ENCODE results near the gene CCDC134. TPM values are rescaled to one million over a fixed set of nuclear protein-coding genes. Genes with fewer than 3 reads are reported as not detected.

Gene CCDC134
- polyA plus RNA-seq, 1 experiment: 6.0 TPM

- no peaks in the 10 kb centered on the region for H3K36me3 ChIP-seq (ENCODE audit: control insufficient read depth, insufficient read depth, low read length)
- H3K27me3 ChIP-seq (ENCODE audit: control insufficient read depth, insufficient read depth, low read length): no peaks in the 10 kb centered on the region
- no peak overlapping the region for H3K4me3 ChIP-seq (ENCODE audit: low read depth, low read length)
- TF ChIP-seq CTCF (IDR thresholded peaks at IDR 0.05; ENCODE audit: insufficient read depth, low read depth, low read length): peak; percentile 28
- POLR2A ChIA-PET: no interaction called here
- CTCF ChIA-PET: interaction anchor here (0.6 to 2.0 kb wide), 12 partner anchors 12 to 125 kb away, joined by 3 to 13 read pairs (median 4); partner anchors contain the start of gene CENPM
- no peak for DNase-seq (ENCODE audit: low read depth)
These were observed 22.0 kb downstream of the CCDC134 start for GRCh38 chr22:41822317-41823057.

- no peaks in the 10 kb centered on the region for H3K36me3 ChIP-seq (ENCODE audit: control insufficient read depth, insufficient read depth, low read length)
- H3K27me3 ChIP-seq (ENCODE audit: control insufficient read depth, insufficient read depth, low read length): no peaks in the 10 kb centered on the region
- ChIA-PET CTCF (interaction anchor here (0.8 kb wide), 1 partner anchor 117 kb away, joined by 3 read pairs; no protein-coding TSS in a partner anchor), POLR2A (no interaction called here)
- no peak for TF ChIP-seq CTCF (IDR thresholded peaks at IDR 0.05; ENCODE audit: insufficient read depth, low read depth, low read length)
- DNase-seq (ENCODE audit: low read depth): no peak
- H3K4me3 ChIP-seq (ENCODE audit: low read depth, low read length): no peak overlapping the region
These were observed 23.3 kb downstream of the CCDC134 start for GRCh38 chr22:41823797-41824196.

DNA sequence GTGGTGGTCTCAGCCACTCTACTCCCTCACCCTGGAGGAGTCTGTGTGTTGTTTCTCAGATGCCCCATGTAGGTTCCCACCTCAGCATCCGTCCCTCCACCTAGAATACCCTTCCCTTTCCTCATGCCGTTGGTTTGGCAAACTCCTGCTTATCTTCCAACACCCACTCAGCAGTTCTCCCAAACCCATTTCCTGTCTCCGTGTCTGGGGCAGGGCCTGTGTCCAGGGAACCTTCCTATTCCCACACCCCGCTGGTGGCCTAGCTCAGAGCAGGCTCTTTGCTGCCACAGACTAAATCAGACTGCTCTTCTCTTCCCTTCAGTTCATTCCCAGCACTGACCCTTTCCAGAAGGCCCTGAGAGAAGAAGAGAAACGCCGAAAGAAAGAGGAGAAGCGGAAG, 24.9 kb downstream of the CCDC134 start:
- H3K4me3 ChIP-seq (ENCODE audit: low read depth, low read length): no peak overlapping the region
- no peaks in the 10 kb centered on the region for H3K36me3 ChIP-seq (ENCODE audit: control insufficient read depth, insufficient read depth, low read length)
- H3K27me3 ChIP-seq (ENCODE audit: control insufficient read depth, insufficient read depth, low read length): no peaks in the 10 kb centered on the region
- no peak for TF ChIP-seq CTCF (IDR thresholded peaks at IDR 0.05; ENCODE audit: insufficient read depth, low read depth, low read length)
- ChIA-PET CTCF (interaction anchor here (1.3 to 3.9 kb wide), 4 partner anchors 10 to 128 kb away, joined by 5 to 25 read pairs (median 8); no protein-coding TSS in a partner anchor), POLR2A (no interaction called here)
- no peak for DNase-seq (ENCODE audit: low read depth)

DNA sequence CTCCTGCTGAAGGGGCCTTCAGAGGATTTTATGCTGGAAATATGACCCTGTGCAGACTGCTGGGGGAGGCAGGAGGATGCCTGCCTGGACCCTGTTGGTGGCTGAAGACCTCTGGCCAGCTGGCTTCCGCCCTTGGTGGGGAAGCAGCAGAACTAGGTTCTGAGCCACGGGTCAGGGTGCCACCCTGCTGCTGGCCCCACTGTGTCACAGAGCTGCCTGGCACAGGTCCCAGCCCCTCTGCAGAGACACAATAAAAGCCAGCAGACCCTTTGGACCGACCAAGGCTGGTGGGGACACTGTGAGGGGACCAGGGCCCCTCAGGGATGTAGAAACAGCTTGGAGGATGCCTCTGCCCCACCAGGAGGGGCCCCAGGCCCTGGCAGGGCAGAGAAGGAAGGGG, 25.5 kb downstream of the CCDC134 start:
- Histone ChIP-seq H3K36me3 (ENCODE audit: control insufficient read depth, insufficient read depth, low read length) (no peaks in the 10 kb centered on the region), H3K27me3 (ENCODE audit: control insufficient read depth, insufficient read depth, low read length) (no peaks in the 10 kb centered on the region), H3K4me3 (ENCODE audit: low read depth, low read length) (no peak overlapping the region)
- ChIA-PET POLR2A (no interaction called here), CTCF (interaction anchor here (1.3 to 3.9 kb wide), 4 partner anchors 11 to 129 kb away, joined by 5 to 25 read pairs (median 8); no protein-coding TSS in a partner anchor)
- DNase-seq (ENCODE audit: low read depth): no peak
- TF ChIP-seq CTCF (IDR thresholded peaks at IDR 0.05; ENCODE audit: insufficient read depth, low read depth, low read length): no peak

DNA sequence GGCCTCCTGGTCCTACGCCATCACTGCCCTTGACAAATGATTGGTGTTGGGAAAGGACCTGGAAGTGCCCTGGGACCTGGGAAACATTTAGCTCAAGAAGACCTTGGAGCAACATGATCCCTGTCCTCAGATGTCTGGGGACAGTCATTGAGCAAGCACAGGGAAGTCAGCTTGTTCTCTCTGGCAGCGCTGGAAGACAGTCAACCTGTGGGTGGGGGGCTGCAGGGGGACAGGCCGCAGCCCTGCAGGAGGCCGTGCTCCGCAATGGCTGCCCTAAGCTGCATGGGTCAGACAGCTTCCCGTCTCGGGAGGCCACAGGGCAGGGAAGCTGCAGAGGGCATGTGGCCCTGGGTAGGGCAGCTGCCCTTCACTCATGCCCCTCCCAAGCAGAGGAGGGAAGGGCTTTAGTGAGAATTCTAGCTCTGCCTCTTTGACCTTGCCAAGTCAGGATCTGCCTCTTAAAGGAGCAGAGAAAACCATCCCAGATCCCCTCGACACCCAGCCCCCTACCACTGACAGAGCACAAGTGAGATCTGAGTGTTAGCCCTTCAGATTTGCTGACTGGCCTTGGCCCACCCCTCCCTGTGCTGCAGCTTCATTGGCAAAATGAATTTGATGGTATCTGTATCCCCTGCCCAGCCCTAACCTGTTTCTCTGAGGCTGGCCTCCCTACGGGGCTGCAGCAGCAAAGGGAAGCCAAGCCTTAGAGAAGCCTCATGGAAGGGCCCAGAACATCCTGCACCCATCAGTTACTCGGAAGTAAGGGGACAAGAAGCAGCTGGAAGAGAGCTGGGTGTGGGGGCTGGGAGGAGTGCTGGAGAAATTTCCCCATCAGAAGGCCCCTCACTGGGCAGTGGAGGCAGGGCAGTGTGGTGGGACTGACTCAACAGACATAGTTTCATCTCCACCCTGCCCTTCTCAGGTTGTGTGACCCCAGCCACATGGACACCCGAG, 26.2 kb downstream of the CCDC134 start:
- no peaks in the 10 kb centered on the region for H3K27me3 ChIP-seq (ENCODE audit: control insufficient read depth, insufficient read depth, low read length)
- no peak for DNase-seq (ENCODE audit: low read depth)
- no peaks in the 10 kb centered on the region for H3K36me3 ChIP-seq (ENCODE audit: control insufficient read depth, insufficient read depth, low read length)
- ChIA-PET POLR2A (no interaction called here), CTCF (interaction anchor here (1.0 to 3.9 kb wide), 3 partner anchors 8 to 130 kb away, joined by 3 to 25 read pairs (median 11); no protein-coding TSS in a partner anchor)
- no peak for TF ChIP-seq CTCF (IDR thresholded peaks at IDR 0.05; ENCODE audit: insufficient read depth, low read depth, low read length)
- H3K4me3 ChIP-seq (ENCODE audit: low read depth, low read length): no peak overlapping the region

Data from BJ (cell line).